GM21423 (cell line): Measurements from ENCODE around the gene PACSIN2.

ENCODE experiments used
- ATAC-seq: cut with Tn5 transposase; IDR thresholded peaks from one replicate; pipeline ENCODE4 v1.9.1; 2021; ENCODE audit warnings: mild to moderate bottlenecking, moderate library complexity; ENCODE audit not compliant: unreplicated experiment

The PACSIN2 gene

DNA sequence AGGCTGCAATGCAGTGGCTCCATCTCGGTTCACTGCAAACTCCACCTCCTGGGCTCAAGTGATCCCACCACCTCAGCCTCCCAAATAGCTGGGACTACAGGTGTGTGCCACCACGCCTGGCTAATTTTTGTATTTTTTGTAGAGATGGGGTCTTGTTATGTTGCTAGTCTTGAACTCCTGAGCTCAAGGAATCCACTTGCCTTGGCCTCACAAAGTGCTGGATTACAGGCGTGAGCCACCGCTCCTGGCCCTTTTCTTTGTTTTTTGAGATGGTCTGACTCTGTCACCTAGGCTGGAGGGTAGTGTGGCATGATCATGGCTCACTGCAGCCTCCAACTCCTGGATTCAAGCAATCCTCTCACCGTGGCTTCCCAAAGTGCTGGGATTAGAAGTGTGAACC lies 178.9 kb downstream of the PACSIN2 start:
- no peak for ATAC-seq

DNA sequence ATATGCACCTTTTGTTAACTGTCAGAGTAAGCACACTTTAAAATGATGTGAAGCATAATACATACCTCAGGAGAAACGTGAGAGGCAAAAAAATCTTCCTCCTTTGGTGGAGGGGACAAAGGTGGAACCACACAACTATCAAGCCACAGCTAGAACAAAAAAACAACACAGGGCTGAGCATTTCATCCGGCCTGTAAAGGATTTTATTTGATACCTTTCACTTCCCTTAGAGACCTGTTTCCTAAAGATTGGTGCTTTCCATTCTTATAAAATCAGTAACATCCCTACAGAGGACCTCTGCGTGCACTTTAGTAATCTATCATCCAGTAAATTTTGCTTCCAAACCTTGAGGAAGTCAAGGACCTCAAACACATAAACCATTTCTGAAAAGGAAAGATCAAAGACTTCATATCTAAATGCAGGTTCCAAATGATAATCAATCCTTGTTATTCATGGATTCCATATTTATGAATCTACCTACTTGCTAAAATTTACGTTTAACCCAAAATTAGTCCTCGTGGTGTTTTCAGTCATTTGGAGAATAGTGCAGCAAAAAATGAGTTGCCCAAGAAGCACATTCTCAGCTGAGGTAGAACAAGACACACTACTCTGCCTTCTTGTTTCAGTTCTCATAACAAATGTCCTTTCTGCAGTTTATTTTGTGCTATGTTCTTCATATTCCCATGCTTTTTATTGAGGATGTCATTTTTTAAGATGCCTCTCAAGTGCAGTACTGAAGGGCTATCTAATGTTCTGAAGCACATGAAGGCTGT lies 180.6 kb downstream of the PACSIN2 start:
- ATAC-seq = no peak

DNA sequence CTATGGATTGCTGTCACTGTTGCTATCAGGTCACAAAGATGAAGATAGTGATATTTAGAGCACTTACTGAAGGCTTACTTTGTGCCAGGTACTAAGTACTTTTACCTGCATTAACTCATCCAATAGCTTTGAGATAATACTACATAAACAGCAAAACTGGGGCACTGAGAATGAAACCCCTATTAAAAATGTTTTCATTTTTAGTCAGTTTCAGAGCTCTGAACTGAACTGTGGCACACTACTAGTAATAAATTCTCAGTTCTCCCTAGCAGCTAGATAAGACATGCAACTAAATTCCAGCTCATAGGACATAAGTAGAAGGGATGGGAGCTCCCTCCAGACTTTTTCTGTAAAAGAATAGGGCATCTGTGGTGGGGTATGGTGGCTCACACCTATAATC lies 181.8 kb downstream of the PACSIN2 start:
- no peak for ATAC-seq

DNA sequence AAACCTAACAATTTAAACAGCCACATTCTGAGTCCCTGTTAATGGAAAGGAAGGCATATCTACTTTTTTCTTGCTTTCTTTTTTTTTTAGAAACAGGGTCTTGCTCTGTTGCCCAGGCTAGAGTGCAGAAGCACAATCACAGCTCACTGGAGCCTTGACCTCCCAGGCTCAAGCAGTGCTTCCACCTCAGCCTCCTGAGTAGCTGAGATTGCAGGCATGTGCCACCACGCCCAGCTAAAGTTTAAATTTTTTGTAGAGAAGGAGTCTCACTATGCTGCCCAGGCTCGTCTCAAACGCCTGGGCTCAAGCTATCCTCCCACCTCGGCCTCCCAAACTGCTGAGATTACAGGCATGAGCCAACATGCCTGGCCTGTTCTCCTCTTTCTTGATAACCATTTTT lies 183.2 kb downstream of the PACSIN2 start:
- ATAC-seq = no peak

DNA sequence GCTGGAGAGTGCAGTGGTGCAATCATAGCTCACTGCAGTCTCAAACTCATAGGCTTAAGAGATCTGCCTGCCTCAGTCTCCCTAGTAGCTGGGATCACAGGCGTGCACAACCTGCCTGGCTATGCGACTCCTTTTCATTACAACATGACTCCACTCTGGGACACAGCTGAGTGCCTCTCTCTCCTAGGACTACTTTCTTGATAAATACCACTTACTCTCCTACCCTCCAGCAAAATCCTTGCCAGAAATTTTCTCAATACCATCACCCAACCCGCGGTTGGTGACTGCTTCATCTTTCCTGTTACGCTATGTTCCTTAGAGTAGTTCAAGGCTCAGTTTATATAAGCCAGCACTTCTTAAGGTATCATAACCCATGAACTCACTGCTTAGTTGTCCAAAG lies 184.8 kb downstream of the PACSIN2 start:
- ATAC-seq = no peak

DNA sequence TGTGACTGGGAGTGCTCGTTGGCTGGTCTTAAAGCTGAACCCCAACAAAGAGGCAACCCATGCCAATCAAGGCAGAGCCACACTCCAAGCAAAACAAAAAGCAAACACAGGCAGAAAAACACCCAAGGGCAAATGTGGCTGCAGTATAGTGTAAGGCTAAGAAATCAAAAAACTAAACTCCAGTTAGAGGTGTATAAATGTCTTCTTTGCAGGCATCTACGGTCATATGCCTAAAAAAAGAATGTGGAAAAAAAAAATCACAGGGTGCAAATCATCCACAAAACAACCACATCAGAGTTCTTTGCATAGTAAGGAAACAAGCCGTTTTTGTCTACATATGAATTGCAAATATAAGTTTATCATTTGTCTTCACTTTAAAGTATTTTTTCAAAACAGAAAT lies 185.6 kb downstream of the PACSIN2 start:
- no peak for ATAC-seq

DNA sequence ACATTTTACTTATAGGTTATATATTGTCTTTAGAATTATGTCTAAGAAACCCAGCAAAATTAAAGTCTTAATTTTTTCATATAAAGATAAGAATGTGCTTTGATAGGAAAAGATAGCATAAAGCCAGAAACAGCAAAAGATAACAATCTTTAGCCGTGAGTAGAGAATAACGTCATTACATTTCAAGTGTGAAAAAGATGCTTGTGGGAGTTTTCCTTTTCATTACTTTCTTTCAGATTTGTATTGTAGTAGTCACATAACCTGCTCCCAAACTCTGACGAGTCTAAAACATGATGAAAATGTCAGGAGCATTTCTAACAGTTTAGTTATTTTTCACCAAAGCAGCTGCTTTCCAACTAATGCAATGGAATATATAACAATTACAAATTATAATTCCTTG lies 189.2 kb downstream of the PACSIN2 start:
- no peak for ATAC-seq

DNA sequence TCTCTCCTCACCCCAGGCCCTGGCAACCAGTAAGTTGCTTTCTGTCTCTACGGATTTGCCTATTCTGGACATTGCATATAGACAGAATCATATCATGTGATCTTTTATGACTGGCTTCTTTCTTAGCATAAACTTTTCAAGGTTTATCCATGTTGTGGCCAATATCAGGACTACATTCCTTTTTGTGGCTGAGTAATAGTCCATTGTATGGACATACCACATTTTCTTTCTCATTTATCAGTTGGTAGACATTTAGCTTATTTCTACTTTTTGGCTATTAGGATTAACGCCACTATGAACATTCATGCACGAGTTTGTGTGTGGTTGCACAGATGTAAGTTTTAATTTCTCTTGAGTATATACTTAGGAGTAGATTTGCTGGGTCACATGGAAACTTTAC lies 193.6 kb downstream of the PACSIN2 start:
- ATAC-seq = no peak

DNA sequence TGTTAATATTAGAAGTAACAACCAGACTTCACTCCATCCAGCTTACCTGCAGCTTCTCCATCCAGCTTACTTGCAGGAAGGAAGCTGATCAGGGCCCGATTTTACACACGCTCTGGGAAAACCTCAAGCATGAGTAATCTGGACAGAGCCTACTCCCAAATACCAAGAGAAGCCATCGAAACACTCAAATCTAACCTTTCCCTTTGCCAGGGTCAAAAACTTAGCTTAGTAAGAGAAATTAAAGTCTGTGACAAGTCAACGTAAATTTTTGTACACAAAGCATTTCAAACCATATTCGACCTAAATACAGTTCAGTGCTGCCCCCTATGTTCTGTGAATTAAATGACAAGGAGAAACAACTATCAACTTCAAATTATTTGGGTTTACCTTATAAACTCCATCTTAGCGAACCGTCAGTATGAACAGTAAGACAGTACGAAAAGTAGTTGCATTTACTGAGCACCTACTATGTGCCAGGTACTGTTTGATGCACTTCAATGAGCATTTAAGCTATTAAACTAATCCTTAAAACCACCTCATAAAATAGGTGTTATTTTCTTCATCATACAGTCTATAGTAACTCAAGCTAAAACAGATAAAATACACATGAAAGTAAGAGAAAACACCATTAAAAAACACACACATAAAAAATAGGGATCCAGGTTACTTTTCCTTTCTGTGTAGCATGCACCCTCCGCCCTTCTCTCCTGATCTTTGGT lies 194.7 kb downstream of the PACSIN2 start:
- ATAC-seq = no peak
